ENCODE results near the gene FOXN3.

DNA sequence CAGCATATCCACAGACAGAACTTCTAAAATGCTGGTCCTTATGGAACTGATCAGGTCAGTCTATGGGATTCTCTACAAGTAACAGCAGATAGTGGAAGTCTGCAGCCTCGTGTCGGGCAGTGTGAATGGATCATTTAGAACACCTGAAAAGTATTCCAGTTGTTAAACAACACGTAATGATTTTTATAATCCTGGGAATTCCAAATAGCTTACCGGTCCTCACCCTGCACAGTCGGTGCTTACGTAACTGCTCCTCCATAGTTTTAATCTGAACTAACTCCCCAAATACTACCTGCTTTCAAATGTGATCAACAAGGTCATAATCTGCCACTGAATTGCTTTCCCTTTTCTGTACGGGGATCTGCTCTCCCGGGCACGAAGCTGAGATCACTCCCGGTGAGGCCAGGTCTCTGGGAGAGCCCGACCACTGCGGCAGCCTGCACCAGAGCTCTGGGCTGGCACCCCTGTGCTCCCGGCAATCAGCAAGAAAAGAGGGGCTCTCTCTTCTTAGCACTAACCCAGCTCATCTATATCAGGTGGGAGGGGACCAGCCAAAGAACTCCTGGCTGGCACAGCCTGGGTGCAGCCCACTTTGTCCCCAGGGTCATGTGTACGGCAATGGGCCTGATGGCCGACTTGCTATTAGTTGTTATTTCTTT is 157.0 kb downstream of the FOXN3 start:
- TF ChIP-seq, protein P1, sequence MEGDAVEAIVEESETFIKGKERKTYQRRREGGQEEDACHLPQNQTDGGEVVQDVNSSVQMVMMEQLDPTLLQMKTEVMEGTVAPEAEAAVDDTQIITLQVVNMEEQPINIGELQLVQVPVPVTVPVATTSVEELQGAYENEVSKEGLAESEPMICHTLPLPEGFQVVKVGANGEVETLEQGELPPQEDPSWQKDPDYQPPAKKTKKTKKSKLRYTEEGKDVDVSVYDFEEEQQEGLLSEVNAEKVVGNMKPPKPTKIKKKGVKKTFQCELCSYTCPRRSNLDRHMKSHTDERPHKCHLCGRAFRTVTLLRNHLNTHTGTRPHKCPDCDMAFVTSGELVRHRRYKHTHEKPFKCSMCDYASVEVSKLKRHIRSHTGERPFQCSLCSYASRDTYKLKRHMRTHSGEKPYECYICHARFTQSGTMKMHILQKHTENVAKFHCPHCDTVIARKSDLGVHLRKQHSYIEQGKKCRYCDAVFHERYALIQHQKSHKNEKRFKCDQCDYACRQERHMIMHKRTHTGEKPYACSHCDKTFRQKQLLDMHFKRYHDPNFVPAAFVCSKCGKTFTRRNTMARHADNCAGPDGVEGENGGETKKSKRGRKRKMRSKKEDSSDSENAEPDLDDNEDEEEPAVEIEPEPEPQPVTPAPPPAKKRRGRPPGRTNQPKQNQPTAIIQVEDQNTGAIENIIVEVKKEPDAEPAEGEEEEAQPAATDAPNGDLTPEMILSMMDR (IDR thresholded peaks at IDR 0.05) = no peak
- TF ChIP-seq POLR2AphosphoS5 (IDR thresholded peaks at IDR 0.05) (no peak), POLR2A (IDR thresholded peaks at IDR 0.05) (no peak), EP300 (IDR thresholded peaks at IDR 0.05; ENCODE audit: low read depth) (no peak)

All from transverse colon (tissue), 4 donors.